GM12892 (cell line): ENCODE results near the gene SEC14L1.

Experiments
- POLR2A ChIP-seq: IDR thresholded peaks from 2 replicates; pipeline ENCODE4 v1.6.1; 2011; ENCODE audit warnings: low read depth, low read length, control low read depth
- POLR2AphosphoS5 ChIP-seq: IDR thresholded peaks from 2 replicates; pipeline ENCODE4 v1.6.1; 2011; ENCODE audit warnings: low read depth, low read length, control low read depth
- TAF1 ChIP-seq: IDR thresholded peaks from 2 replicates; pipeline ENCODE4 v1.6.1; 2011; ENCODE audit warnings: low read depth, mild to moderate bottlenecking, control low read depth, low read length, borderline replicate concordance

- TF ChIP-seq TAF1 (no peak), POLR2A (no peak), POLR2AphosphoS5 (no peak)
Measured at GRCh38 chr17:77246110-77247047, 105.6 kb downstream of the SEC14L1 start.
